ENCODE measurements around the gene PAM16.
"Not testable (repeated sequence)": the region's sequence is repeated elsewhere in the genome, so short reads cannot be mapped to it uniquely, and the experiment has no call there.

Gene PAM16

DNA sequence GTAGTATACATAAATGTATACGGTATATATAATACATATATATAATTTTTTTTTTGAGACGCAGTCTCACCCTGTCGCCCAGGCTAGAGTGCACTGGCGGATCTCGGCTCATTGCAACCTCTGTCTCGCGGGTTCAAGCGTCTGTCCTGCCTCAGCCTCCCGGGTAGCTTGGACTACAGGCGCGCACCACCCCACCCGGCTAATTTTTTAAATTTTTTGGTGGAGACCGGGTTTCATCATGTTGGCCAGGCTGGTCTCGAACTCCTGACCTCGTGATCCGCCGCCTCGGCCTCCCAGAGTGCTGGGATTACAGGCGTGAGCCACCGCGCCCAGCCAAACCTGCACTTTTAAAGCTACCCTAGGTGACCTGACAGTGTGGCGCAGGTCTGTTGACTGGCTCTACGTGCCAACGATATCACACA is 745 bp downstream of the PAM16 start:
- no peak for DNase-seq

DNA sequence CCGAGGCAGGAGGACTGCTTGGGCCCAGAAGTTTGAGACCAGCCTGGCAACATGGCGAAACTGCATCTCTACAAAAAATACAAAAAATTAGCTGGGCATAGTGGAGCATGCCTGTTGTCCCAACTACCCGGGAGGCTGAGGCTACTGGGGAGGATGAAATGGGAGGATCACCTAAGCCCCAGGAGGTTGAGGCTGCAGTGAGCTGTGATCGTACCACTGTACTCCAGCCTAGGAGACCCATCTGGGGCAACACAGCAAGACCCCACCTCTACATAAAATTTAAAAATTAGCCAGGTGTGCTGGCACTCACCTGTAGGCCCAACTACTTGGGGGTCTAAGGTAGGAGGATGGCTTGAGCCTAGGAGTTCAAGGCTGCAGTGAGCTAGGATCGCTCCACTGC is 1.8 kb downstream of the PAM16 start:
- DNase-seq: no peak

DNA sequence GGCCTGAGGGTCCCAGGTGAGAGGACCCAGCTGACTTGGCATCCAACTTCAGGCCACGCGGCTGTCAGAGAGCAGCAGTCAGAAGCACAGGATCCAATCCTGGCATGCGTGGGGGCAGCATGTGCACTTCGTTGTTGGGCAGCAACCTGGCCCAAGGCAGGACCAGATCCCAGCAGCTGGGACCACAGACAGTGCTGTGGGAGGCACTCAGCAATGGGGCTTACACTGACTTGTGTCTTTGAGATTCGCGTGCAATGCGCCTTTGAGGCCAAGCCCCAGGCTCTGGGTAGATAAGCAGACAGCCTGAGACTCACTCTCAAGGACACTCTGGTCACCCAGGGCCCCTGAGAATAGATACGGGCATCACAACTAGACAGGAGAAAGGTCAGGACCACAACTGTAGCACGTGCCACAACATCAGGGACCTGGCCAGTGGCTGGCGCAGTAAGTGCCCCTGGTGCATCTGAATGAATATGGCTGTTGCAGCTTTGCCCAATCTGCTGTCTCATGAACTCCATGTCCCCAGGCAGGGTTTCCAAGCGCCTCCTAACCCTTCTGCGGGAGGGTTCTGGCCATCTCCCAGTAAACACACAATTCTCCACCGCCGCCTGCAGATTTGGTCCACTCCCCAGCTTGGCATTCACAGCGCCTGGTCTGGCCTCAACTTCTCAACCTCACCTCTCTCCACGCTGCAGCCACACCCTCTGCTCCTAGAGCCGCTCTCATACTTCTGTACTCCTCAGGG is 3.2 kb downstream of the PAM16 start:
- no peak for DNase-seq

- DNase-seq: no peak
Observed at GRCh38 chr16:4347010-4347409, 4.1 kb downstream of the PAM16 start.

DNA sequence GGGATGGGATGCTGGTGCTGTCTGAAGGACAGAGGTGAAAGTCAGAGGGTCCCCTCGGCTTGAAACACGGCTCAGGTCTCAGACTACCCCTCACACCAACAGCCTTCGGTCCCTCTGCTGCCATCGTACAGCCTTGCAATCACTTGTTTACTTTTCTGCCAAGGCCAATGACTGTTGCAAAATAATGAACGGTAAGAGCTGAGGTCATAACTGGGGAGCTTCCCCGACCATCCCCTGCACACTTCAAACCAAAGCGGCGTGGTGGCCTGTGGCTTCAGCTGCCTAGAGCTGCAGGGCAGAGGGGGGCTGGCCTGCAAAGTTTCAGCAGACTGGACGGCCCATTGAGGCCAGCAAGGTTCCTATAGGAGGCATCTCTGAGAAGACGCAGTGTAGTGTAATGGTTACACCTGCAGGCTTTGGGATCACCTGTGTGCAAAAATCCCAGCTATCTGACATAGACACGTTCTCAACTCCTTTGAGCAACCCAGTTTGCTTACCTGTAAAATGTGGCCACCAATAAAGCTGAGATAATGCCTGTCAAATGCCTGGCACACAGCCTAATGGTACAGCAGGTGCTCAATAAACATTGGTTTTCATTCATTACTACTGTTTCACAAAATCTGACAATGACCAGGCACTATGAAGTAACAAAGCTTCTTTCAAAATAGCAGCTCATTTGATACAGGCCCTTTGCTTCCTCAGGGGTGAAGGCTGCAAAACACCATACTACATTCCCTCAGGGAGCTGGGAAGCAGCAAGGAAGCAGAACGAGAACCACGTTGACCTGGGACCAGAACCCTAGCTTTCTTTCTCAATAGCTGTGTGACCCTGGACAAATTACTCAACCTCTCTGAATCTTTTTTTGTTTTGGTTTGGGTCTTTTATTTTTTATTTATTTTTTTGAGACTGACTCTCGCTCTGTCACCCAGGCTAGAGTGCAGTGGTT is 5.0 kb downstream of the PAM16 start:
- DNase-seq: no peak

DNA sequence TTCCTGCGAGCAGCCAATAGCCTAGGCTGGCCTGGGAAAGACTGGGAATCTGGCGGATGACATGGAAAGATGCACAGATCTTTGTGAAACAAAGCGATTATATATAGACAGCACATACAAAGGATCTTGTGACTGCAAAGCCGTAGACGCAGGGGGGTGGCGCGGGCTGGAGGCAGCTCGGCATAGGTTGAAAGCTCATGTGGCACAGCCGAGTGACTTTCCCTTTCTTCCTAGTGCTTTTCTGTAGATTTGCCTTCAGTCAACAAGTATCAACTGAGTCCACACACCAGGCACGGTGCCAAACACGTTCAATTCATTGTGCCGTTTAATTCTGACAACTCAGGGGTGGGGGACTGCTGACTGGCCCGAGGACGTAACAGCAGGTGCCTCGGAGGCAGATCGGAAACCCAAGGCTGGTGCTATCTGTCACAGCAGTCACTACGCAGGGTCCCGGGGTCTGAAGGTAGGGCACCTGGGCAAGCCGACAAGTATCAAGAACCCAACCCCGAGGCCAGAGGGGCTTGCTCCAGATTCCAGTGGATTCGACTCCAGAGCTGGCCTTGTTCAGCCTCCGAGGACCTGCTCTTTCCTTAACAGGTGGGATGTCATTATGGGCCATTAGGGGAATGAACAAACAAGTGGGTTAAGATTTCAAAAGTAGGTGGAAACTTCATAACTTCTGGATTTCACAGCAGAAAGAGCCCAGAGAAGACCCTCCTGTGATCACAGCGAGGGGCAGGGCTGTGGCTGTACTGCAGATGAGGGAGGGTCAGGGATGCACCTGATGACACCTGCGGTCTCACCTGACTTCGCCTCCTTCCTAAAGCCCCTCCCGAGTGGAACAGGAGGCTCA is 5.9 kb downstream of the PAM16 start:
- no peak for DNase-seq

DNA sequence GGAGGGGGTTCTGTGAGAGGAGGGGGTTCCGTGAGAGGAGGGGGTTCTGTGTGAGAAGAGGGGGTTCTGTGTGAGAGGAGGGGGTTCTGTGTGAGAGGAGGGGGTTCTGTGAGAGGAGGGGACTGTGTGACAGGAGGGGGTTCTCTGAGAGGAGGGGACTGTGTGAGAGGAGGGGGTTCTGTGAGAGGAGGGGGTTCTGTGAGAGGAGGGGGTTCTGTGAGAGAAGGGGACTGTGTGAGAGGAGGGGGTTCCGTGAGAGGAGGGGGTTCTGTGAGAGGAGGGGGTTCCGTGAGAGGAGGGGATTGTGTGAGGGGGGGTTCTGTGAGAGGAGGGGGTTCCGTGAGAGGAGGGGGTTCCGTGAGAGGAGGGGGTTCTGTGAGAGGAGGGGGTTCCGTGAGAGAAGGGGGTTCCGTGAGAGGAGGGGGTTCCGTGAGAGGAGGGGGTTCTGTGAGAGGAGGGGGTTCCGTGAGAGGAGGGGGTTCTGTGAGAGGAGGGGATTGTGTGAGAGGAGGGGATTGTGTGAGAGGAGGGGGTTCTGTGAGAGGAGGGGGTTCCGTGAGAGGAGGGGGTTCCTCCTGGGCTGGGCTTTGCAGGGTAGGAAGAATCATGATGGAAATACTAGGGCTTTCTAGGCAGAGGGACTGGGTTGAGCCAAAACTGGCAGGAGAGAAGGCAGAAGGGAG is 6.7 kb downstream of the PAM16 start:
- DNase-seq: not testable (repeated sequence)

GRCh38 chr16:4342866-4343744 is 8.0 kb downstream of the PAM16 start:
- no peak for DNase-seq

GRCh38 chr16:4341250-4341649 is 9.9 kb downstream of the PAM16 start:
- DNase-seq: no peak

- no peak for DNase-seq
Observed at GRCh38 chr16:4340443-4340842, 10.7 kb downstream of the PAM16 start.

DNA sequence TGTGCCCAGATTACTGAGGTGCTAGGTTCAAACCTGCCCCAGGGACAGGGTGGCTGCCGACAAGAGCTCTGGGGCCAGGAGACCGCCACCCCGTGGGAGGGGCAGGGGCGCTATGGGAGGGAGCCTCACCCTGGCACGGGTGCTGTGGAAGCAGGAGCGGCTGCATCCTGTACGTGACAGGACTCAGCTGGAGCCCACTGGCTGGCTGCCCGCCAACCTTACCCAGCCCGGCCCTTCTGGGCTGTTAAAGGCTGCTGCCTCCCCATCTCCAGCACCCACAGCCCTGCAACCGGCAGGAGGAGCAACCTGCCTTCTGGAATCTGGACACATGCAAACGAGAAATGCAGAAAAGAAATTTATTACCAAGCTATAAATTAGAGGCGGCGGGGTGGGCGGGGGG is 11.2 kb downstream of the PAM16 start:
- DNase-seq: no peak

DNA sequence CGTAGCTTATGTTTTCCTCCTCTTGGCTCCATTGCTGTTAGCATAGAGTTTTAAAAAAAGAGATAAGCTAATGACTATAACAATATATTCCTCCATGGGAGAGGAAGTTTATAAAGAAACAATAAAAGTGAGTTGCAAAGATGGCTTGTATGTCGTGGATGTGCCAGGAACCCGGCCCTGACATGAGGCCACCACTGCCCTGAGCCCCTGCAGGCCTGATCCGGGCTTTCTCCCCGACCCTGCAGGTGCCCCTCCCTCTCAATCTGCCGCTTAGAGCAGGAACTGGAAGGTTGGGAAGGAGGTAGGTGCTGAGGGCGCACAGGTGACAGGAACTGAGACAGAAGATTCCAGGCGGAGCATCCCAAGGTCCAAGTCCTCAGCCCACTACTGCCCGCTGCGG is 11.7 kb downstream of the PAM16 start:
- no peak for DNase-seq

GRCh38 chr16:4338712-4339299 is 12.3 kb downstream of the PAM16 start:
- no peak for DNase-seq

DNA sequence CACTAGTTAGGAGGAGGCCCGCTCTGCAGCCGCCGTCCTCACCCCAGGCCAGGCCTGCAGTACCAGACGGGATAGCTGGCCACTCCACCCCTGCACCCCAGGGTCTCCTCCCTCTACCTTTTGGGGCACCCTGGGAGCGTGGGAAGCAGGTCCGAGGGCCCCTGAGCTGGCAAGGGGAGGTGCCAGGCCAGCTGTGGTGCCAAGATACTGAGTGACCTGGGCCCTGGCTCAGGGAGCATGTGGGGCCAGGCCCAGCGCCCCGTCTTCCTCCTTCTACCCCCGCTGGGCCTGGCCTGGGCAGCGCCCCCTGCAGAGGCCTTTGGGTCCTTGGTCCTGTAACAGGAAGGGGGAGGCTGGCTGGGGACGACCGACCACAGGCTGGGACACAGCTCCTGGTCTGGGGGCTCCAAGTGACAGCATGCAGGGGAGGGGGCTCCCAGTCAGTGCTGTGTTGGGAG is 13.0 kb downstream of the PAM16 start:
- no peak for DNase-seq

GRCh38 chr16:4337540-4338088 is 13.5 kb downstream of the PAM16 start:
- no peak for DNase-seq

GRCh38 chr16:4336701-4337539 is 14.2 kb downstream of the PAM16 start:
- no peak for DNase-seq

- DNase-seq: no peak
Observed at GRCh38 chr16:4334724-4335495, 16.2 kb downstream of the PAM16 start.

- not testable (repeated sequence) for DNase-seq
Observed at GRCh38 chr16:4333714-4334113, 17.4 kb downstream of the PAM16 start.

- DNase-seq: no peak
Observed at GRCh38 chr16:4333308-4333638, 17.8 kb downstream of the PAM16 start.
